Adipose tissue (tissue), 3 donors: Measurements from ENCODE around the gene LRRN4CL. TPM values are rescaled to one million over a fixed set of nuclear protein-coding genes. Genes with fewer than 3 reads are reported as not detected.
A peak's percentile ranks its signal among the peaks of the same experiment; 100 is the strongest.
"Not testable (repeated sequence)": the region's sequence is repeated elsewhere in the genome, so short reads cannot be mapped to it uniquely, and the experiment has no call there.

ENCODE experiments used
- H3K27ac ChIP-seq: one replicate; pipeline ENCODE4 v1.5.1; 2013; ENCODE audit warnings: low read depth, low read length
- WGBS, 3 donors: extraction: QIAGEN DNeasy Blood & Tissue Kit; methylation state at CpG; one replicate each; pipeline ENCODE4 v1.1.7; 2013; 5-methylcytosine and 5-hydroxymethylcytosine counted together
- polyA plus RNA-seq, 3 donors: library from polyadenylated mRNA; stranded (reverse); fragments of 200-250 nt; gene quantifications; one replicate each; pipeline ENCODE4 v1.2.3, GENCODE V29; 2013
- donor health status: healthy with polysubstance abuse.
- donor health status: Bipolar disorder and iron deficiency.
- donor health status: healthy.

The LRRN4CL gene
- polyA plus RNA-seq = 10 to 100 TPM in 2 of 3 donors, 1 to 10 TPM in 1; 4.3 to 39.1 (median 17.7) TPM

GRCh38 chr11:62689421-62690183 is at the start of gene LRRN4CL:
Gene LRRN4CL (minus strand): TSS chr11:62689530. CDS start chr11:62688508, 1,022 bp downstream.
- WGBS, 3 donors = 44 to 46% (median 45%) methylated on average over 11 of the region's 11 CpGs
- H3K27ac ChIP-seq = no peak within 1 kb of the TSS

GRCh38 chr11:62737196-62737595 is 47.9 kb upstream of the LRRN4CL start:
- no peak overlapping the region for H3K27ac ChIP-seq

- WGBS, 3 donors = 80 to 87% (median 82%) methylated on average over 2 of the region's 2 CpGs
- no peak overlapping the region for H3K27ac ChIP-seq
Observed at GRCh38 chr11:62732830-62733229, 43.5 kb upstream of the LRRN4CL start.

GRCh38 chr11:62730076-62730475 is 40.7 kb upstream of the LRRN4CL start:
- 85 to 88% (median 88%) methylated on average over 14 of the region's 14 CpGs for WGBS, 3 donors

GRCh38 chr11:62728171-62728988 is 39.0 kb upstream of the LRRN4CL start, which contains the start of gene TTC9C:
Gene TTC9C (plus strand): TSS chr11:62728486. CDS start chr11:62728849, 363 bp downstream.
- peak within 1 kb of the TSS; percentile 86 for H3K27ac ChIP-seq
- WGBS, 3 donors = 0% methylated on average over 29 of the region's 29 CpGs

More at GRCh38 chr11:62730076-62730475, 40.7 kb upstream of the LRRN4CL start:
- not testable (repeated sequence) for H3K27ac ChIP-seq

- no peak overlapping the region for H3K27ac ChIP-seq
- WGBS, 3 donors = 0 to 1% (median 0%) methylated on average over 20 of the region's 20 CpGs
Observed at GRCh38 chr11:62727872-62728170, 38.5 kb upstream of the LRRN4CL start.

GRCh38 chr11:62727165-62727871 is 38.0 kb upstream of the LRRN4CL start, which contains the start of gene HNRNPUL2:
Gene HNRNPUL2 (minus strand): TSS chr11:62727457. CDS start chr11:62727156, 301 bp downstream.
- 0 to 1% (median 0%) methylated on average over 58 to 72 of the region's 72 CpGs for WGBS, 3 donors

GRCh38 chr11:62726915-62727164 is 37.5 kb upstream of the LRRN4CL start:
- 0% methylated on average over 18 to 37 of the region's 37 CpGs for WGBS, 3 donors
- H3K27ac ChIP-seq = peak overlapping the region; percentile 86

More at GRCh38 chr11:62727165-62727871, 38.0 kb upstream of the LRRN4CL start, which contains the start of gene HNRNPUL2:
- peak within 1 kb of the TSS; percentile 86 for H3K27ac ChIP-seq

- 0 to 1% (median 0%) methylated on average over 48 to 51 of the region's 51 CpGs for WGBS, 3 donors
- H3K27ac ChIP-seq = peak overlapping the region; percentile 86
Observed at GRCh38 chr11:62726156-62726914, 37.0 kb upstream of the LRRN4CL start.

- 1 to 4% (median 2%) methylated on average over 7 of the region's 7 CpGs for WGBS, 3 donors
- no peak overlapping the region for H3K27ac ChIP-seq
Observed at GRCh38 chr11:62725646-62726045, 36.3 kb upstream of the LRRN4CL start.

- WGBS, 3 donors = 23 to 60% (median 58%) methylated on average over 8 of the region's 8 CpGs
- H3K27ac ChIP-seq = no peak overlapping the region
Observed at GRCh38 chr11:62724171-62724570, 34.8 kb upstream of the LRRN4CL start.

- WGBS, 3 donors = 61 to 76% (median 74%) methylated on average over 7 of the region's 7 CpGs
- no peak overlapping the region for H3K27ac ChIP-seq
Observed at GRCh38 chr11:62721994-62722393, 32.7 kb upstream of the LRRN4CL start.

GRCh38 chr11:62719302-62719978 is 30.1 kb upstream of the LRRN4CL start:
- 82 to 84% (median 83%) methylated on average over 2 of the region's 2 CpGs for WGBS, 3 donors
- no peak overlapping the region for H3K27ac ChIP-seq

GRCh38 chr11:62716816-62717215 is 27.5 kb upstream of the LRRN4CL start:
- no peak overlapping the region for H3K27ac ChIP-seq
- 68 to 93% (median 89%) methylated on average over 11 of the region's 11 CpGs for WGBS, 3 donors

- H3K27ac ChIP-seq = no peak overlapping the region
- 76 to 93% (median 92%) methylated on average over 5 of the region's 5 CpGs for WGBS, 3 donors
Observed at GRCh38 chr11:62716206-62716605, 26.9 kb upstream of the LRRN4CL start.

- no peak overlapping the region for H3K27ac ChIP-seq
- 87 to 93% (median 92%) methylated on average over 24 of the region's 24 CpGs for WGBS, 3 donors
Observed at GRCh38 chr11:62715150-62716130, 26.1 kb upstream of the LRRN4CL start.

- WGBS, 3 donors = 30 to 93% (median 90%) methylated on average over 2 of the region's 2 CpGs
Observed at GRCh38 chr11:62713343-62713742, 24.0 kb upstream of the LRRN4CL start.

More at GRCh38 chr11:62713343-62713742, 24.0 kb upstream of the LRRN4CL start:
- no peak overlapping the region for H3K27ac ChIP-seq
